Measurements from ENCODE around the gene SPATA31A1.
"Not testable (repeated sequence)": the region's sequence is repeated elsewhere in the genome, so short reads cannot be mapped to it uniquely, and the experiment has no call there.

Gene SPATA31A1

GRCh38 chr9:39355369-39355768 is at the start of gene SPATA31A1:
SPATA31A1 (plus strand) TSS chr9:39355669; CDS start chr9:39355731, 62 bp downstream.
- not testable (repeated sequence) for DNase-seq

DNA sequence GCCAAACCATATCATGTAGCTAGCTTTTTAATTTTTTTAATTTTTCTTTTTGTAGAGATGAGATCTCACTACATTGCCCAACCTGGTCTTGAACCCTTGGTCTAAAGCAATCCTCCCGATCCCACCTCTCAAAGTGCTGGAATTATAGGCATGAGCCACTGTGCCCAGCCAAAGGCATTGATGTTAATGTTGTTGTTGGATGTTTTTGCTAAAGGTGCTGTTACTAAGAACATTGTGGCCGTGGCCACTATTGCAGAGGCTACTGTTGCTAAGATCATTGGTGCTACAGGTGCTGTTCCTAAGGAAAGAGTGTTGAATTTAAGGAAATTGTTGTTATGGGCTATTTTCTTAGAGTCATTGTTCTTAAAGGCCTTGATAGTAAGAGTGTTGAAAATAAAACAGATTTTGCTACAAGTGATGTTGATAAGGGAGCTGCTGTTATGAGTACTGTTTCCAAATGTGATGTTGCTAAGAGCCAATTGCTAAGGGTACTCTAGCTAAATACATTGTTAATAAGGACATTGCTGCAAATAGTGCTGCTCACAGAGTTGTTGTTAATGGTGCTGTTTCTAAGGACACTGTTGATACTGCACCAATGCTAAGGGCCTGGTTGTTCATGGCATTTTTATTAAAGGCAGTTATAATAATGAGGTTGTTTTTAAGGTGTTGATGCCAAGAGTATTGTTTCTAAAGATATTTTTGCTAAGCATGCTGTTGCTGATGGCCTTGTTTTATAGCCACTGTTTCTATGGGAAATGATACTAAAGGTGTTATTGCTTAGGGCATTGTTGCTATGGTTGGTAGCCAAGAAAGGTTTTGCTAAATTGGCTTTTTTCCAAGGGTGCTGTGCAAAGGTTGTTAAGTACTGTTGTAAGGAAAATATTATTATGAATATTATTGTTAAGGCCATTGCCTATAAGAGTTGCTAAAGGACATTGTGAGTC is 52.1 kb downstream of the SPATA31A1 start:
- not testable (repeated sequence) for DNase-seq

DNA sequence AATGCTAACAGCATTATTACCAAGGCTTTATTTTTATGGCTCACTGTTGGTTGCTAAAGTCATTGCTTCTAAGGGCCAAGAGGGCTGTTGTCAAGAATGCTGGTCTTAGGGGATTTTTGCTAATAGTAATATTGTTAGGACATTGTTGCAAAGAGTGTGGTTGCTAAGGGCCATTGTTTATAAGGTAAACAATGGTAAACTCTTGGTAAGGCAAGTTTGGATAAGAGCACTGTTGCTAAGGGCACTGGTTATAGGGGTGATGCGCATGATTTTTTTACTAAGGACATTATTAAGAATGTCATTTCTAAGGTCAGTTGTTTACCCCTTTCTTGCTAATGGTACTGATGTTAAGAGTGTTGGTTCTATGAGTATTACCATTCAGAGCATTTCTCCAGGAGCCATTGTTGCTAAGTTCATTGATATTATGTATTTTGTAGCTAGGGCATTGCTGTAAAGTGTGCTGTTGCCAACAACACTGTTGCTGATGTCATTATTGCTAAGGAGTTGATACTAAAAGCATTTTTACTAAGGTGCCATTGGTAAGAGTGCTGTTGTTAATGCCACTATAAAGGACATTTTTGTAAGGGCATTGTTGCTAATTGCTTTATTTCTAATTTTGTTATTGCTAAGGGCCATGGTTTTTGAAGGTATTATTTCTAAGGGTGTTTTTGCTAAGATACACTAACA is 55.9 kb downstream of the SPATA31A1 start:
- DNase-seq, result not testable (repeated sequence)
